Activated CD4-positive, alpha-beta T cell treated with anti-CD3 and anti-CD28 coated beads, Interleukin-2, amount 50 U/mL, for 1 hour (primary cell): ENCODE measurements around the gene FLT3LG.

ENCODE experiments used
- DNase-seq: peaks from one replicate; pipeline ENCODE4 v3.0.0-alpha.2; 2020

FLT3LG gene

DNA sequence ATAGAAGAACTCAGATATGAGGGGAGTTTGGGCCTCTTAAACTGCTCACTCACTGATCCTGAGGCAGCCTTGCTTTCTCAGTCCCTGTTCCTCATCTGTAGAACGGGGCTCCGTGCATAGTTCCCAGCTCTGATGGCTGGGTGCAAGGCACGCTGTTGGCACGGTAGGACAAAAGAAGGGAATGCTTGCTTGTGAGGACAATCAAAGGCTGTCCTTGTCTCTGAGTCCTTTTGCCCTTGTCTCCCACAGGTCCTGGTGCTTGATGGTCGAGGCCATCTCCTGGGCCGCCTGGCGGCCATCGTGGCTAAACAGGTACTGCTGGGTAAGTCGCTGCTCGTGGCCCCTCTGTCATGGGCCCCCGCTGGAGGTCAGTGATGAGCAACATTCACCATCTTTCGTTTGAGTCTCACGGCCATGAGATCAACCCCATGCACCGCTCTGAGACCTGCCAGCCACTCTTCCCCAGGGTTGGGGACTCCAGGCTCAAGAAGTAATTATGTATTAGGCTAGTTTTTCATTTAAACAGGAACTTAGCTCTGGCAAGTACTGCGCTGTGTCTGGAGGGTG lies 15.7 kb downstream of the FLT3LG start:
- no peak for DNase-seq

DNA sequence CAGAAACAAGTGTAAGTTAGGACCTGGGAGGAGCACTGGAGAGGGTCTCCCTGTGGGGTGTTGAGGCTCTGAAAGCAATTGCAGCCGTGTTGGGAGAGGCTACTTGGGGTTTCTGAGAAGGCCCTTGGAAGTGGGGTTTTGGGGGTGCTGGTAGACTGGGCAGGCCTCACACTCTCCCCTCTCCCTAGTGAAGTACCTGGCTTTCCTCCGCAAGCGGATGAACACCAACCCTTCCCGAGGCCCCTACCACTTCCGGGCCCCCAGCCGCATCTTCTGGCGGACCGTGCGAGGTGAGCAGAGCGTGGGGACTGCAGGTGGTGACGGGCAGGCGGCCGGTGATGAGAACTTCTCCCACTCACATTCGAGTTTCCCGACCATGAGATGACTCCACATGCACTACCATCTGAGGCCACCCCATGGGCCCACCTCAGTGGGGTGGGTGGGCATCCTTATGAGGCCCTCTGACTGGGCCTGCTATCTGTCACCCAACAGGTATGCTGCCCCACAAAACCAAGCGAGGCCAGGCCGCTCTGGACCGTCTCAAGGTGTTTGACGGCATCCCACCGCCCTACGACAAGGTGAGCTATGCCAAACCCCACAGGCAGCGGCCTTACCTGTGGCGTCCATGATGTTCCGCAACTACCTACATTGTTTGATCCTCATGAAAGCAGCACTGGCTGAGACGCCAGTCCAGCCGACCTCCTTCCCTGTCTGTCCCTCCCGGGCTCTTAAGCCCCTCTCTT lies 16.4 kb downstream of the FLT3LG start:
- no peak for DNase-seq

GRCh38 chr19:49491030-49491803 lies 17.2 kb downstream of the FLT3LG start:
- DNase-seq: no peak

DNA sequence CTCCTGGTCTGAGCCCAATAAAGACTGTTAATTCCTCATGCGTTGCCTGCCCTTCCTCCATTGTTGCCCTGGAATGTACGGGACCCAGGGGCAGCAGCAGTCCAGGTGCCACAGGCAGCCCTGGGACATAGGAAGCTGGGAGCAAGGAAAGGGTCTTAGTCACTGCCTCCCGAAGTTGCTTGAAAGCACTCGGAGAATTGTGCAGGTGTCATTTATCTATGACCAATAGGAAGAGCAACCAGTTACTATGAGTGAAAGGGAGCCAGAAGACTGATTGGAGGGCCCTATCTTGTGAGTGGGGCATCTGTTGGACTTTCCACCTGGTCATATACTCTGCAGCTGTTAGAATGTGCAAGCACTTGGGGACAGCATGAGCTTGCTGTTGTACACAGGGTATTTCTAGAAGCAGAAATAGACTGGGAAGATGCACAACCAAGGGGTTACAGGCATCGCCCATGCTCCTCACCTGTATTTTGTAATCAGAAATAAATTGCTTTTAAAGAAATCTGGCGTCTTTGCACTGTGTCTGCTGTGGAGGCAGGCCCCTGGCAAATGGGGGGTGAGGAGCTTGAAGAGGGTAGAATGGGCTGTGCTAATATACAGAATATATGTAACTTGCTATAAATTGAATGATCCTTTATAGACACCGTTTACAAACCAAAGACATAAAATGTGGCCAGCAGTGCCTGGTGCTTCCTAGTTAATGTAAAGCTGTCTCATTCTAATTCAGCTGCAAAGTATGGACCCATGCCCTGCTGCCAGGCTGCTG lies 18.0 kb downstream of the FLT3LG start:
- no peak for DNase-seq

- DNase-seq: no peak
Measured at GRCh38 chr19:49492573-49493405, 18.8 kb downstream of the FLT3LG start.

DNA sequence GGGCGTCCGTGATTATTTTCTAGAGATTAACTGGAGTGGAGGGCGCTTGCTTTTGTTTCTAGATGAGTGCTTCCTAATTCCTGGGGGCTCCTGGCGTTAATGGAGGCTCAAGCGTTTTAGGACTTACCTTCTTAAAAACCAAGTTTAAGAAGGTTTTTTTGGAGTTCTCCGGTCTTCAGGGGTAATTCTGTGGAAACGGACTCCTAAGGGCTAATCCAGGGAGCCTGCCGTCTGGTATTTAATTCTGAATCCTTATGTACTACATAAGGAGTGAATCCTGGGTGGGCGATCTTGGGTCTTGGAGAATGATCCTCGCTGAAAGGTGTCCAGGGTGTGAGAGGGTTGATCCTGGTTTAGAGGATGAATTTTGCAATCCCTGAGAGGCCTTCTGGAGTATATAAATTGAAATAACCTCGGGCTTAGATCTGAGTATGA lies 22.6 kb downstream of the FLT3LG start:
- DNase-seq: no peak

GRCh38 chr19:49497047-49497788 lies 23.2 kb downstream of the FLT3LG start:
- peak; percentile 77 for DNase-seq

- DNase-seq: no peak
Measured at GRCh38 chr19:49497789-49498103, 23.7 kb downstream of the FLT3LG start.

DNA sequence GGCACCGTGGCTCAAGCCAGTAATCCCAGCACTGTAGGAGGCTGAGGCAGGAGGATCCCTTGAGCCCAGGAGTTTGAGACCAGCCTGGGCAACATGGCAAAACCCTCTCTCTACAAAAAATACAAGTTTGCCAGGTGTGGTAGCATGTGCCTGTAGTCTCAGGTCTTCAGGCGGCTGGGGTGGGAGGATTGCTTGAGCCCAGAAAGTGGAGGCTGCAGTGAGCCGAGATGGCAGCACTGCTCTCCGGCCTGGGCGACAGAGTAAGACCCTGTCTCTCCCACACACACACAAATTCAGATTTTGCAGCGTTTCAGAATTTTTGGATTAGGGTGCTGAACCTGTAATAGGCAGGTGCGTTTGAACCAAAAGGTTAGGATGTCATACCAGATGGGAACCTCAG lies 24.5 kb downstream of the FLT3LG start:
- DNase-seq: no peak

DNA sequence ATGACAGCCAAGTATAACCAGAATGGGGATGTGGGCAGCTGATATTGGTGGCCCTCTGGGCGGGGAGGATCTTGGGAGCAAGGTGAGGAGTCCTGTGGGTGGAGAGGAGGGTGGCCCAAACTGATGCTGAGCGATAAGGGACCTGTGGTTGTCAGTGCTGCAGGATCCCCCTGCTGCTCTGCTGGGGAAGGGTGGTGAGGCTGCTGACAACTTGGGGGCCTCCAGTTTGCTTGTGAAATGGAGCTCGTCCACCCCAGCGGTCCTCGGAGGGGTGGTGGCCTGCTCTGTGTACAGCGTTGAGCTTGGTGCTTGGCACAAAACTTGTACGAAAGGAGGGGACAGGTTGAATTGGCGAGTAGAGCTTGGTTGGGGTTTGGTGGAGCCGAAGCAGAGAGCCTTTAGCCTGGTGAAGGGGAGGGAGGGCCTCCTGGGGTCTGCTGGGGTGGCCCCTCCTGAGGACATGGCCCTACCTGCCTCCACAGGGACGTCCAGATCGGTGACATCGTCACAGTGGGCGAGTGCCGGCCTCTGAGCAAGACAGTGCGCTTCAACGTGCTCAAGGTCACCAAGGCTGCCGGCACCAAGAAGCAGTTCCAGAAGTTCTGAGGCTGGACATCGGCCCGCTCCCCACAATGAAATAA lies 25.1 kb downstream of the FLT3LG start:
- DNase-seq: peak; percentile 33

GRCh38 chr19:49502866-49503581 lies 29.0 kb downstream of the FLT3LG start:
- DNase-seq: peak; percentile 50

DNA sequence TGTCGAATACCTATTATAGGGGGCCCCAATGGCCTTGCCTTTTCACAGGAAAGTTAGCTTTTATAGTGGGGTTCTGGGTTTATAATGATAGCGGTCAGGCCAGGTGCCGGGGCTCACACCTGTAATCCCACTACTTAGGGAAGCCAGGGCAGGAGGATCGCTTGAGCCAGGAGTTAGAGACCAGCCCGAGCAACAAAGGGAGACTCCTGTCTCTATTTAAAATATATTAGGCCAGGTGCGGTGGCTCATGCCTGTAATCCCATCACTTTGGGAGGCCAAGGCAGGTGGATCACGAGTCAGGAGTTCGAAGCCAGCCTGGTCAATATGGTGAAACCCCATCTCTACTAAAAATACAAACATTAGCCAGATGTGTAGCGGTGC lies 29.6 kb downstream of the FLT3LG start:
- DNase-seq: no peak

- peak; percentile 75 for DNase-seq
Measured at GRCh38 chr19:49506575-49507105, 32.6 kb downstream of the FLT3LG start.

DNA sequence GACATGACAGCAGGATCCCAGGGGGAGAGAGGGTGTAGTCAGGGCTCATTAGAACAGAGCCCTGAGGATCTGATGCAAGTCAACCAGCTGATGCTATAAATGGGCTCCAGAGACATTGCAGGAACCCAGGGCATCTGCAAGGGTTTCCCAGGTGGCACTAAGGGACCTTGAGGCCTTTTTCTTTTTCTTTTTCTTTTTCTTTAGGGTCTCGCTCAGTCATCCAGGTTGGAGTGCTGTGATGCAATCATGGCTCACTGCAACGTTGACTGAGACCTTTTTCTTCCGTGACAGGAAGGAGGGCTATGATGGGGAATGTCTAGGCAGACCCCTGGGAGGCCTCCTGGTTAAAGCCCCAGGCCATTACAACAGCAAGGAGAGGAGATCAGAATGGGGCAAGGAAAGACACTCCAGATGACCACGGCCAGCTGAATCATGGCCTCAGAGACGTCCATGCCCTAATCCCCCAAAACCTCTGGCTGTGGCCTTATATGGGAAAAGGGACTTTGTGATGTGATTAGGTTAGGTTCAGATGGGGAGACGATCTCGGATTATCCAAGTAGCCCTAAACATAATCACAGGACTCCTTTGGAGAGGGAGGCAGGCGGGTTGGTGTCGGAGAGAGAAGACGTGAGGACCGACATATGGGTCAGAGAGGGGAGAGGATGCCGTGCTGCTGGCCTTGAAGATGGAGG lies 33.9 kb downstream of the FLT3LG start:
- no peak for DNase-seq

DNA sequence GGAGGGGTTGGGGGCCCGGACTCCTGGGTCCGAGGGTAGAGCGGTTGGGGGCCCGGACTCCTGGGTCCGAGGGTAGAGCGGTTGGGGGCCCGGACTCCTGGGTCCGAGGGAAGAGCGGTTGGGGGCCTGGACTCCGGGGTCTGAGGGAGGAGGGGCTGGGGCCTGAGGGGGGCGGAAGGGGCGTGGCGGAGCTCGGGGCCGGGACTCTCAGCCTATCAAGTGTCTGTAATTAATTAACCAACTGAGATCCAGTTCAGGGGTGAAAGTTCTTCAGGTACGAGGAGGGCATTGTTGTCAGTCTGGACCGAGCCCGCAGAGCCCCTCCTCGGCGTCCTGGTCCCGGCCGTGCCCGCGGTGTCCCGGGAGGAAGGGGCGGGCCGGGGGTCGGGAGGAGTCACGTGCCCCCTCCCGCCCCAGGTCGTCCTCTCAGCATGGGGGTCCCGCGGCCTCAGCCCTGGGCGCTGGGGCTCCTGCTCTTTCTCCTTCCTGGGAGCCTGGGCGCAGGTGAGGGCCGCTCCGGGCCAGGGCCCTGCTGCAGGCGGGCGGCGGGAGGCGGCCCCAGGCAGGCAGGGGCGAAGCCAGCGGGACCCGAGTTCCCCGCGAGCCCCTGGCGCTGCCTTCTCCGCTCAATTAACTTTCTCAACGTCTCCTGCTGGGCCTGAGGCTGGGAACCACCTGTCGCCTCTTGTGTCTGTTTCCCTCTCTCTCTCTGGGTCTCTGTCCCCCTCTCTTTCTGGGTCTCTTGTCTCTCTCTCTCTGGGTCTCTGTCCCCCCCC lies 39.1 kb downstream of the FLT3LG start:
- no peak for DNase-seq

GRCh38 chr19:49513746-49514118 lies 39.7 kb downstream of the FLT3LG start:
- no peak for DNase-seq

DNA sequence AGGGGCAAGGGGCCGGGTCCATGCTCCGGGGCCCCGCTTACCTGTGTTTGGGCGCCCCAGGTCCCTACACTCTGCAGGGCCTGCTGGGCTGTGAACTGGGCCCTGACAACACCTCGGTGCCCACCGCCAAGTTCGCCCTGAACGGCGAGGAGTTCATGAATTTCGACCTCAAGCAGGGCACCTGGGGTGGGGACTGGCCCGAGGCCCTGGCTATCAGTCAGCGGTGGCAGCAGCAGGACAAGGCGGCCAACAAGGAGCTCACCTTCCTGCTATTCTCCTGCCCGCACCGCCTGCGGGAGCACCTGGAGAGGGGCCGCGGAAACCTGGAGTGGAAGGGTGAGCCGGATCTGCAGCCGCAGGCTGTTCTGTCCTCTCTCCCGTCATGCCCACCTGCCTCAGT lies 40.1 kb downstream of the FLT3LG start:
- DNase-seq: no peak

- no peak for DNase-seq
Measured at GRCh38 chr19:49515767-49516166, 41.8 kb downstream of the FLT3LG start.

DNA sequence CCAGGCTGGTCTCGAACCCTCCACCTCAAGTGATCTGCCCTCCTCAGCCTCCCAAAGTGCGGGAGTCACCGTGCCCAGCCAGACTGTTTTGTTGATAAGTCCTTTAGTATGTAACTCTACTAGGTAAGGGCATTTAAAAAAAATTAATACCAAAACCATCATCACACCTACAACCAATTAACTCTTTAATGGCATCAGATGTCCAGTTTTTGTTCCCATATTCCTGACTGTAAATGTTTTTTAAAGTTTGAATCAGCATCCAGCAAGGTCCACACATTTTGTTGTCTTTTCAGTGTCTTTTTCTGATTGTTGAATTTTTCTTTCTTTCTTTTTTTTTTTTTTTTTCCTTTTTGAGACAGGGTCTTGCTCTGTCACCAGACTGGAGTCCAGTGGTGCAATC lies 44.0 kb downstream of the FLT3LG start:
- DNase-seq: no peak
